OCI-LY7 (cell line): Measurements from ENCODE around the gene PPP6C. TPM values are rescaled to one million over a fixed set of nuclear protein-coding genes. Genes with fewer than 3 reads are reported as not detected.
A peak's percentile ranks its signal among the peaks of the same experiment; 100 is the strongest.

ENCODE experiments used
- BruUV-seq: library from RNA; stranded (reverse); fragments of 400-500 nt; replicated peaks from 2 replicates; lab custom pipeline; 2021; lab: Mats Ljungman, UMichigan
- CTCF ChIA-PET: fragments of 300-600 bp; sonication (Branson Sonifier 250); formaldehyde crosslinking; loops from one replicate; lab custom pipeline; 2022; ENCODE audit warnings: antibody characterized with exemption; ENCODE audit not compliant: unreplicated experiment; lab: Charles Lee
- POLR2A ChIA-PET: fragments of 300-600 bp; sonication (Branson Sonifier 250); formaldehyde crosslinking; loops from one replicate; lab custom pipeline; 2022; ENCODE audit warnings: antibody characterized with exemption; lab: Charles Lee
- DNase-seq: peaks from one replicate; pipeline ENCODE4 v3.0.0-alpha.2; 2015; ENCODE audit warnings: low spot score
- H2AFZ ChIP-seq: fragments of 200-600 bp; sonication (generic), shearing (Covaris generic); 2 replicates; pipeline ENCODE4 v1.6.1; 2014; ENCODE audit warnings: mild to moderate bottlenecking, antibody characterized with exemption, low read length, moderate library complexity
- H3K27ac ChIP-seq: fragments of 200-600 bp; sonication (generic); 2 replicates; pipeline ENCODE4 v1.5.1; 2014; ENCODE audit warnings: mixed run types, low read depth, mild to moderate bottlenecking, moderate library complexity, low read length, inconsistent platforms; ENCODE audit not compliant: poor library complexity, severe bottlenecking
- H3K36me3 ChIP-seq: fragments of 200-600 bp; sonication (generic); 2 replicates; pipeline ENCODE4 v1.6.1; 2014; ENCODE audit warnings: mild to moderate bottlenecking, antibody characterized with exemption, low read length, moderate library complexity, mixed read lengths; ENCODE audit not compliant: insufficient read depth
- H3K4me1 ChIP-seq: fragments of 200-600 bp; sonication (generic); 2 replicates; pipeline ENCODE4 v1.5.1; 2014; ENCODE audit warnings: mild to moderate bottlenecking, low read length; ENCODE audit not compliant: insufficient read depth, poor library complexity, severe bottlenecking
- H3K4me2 ChIP-seq: fragments of 200-600 bp; sonication (generic); 2 replicates; pipeline ENCODE4 v1.6.1; 2014; ENCODE audit warnings: mild to moderate bottlenecking, low read length
- H3K4me3 ChIP-seq: fragments of 200-600 bp; sonication (generic); 2 replicates; pipeline ENCODE4 v1.5.1; 2014; ENCODE audit warnings: mild to moderate bottlenecking, low read depth, low read length; ENCODE audit not compliant: poor library complexity, severe bottlenecking
- H3K79me2 ChIP-seq: fragments of 200-600 bp; sonication (generic); 2 replicates; pipeline ENCODE4 v1.6.1; 2016; ENCODE audit warnings: low read depth, mild to moderate bottlenecking, low read length, moderate library complexity, mixed read lengths; ENCODE audit not compliant: insufficient read depth
- H3K9me2 ChIP-seq: fragments of 200-600 bp; sonication (generic); 2 replicates; pipeline ENCODE4 v1.6.1; 2016; ENCODE audit warnings: mild to moderate bottlenecking, low read length, mixed read lengths; ENCODE audit not compliant: insufficient read depth
- H3K9me3 ChIP-seq: fragments of 200-600 bp; sonication (generic); 2 replicates; pipeline ENCODE4 v1.6.1; 2014; ENCODE audit warnings: mild to moderate bottlenecking, mixed run types, low read length, mixed read lengths
- H4K20me1 ChIP-seq: fragments of 200-600 bp; sonication (generic); 2 replicates; pipeline ENCODE4 v1.6.1; 2014; ENCODE audit warnings: mild to moderate bottlenecking, antibody characterized with exemption, low read length, moderate library complexity, mixed read lengths; ENCODE audit not compliant: insufficient read depth
- EZH2phosphoT487 ChIP-seq: fragments of 200-600 bp; sonication (generic); IDR thresholded peaks from 2 replicates; pipeline ENCODE4 v1.6.1; 2018; ENCODE audit warnings: low read depth, borderline replicate concordance, mild to moderate bottlenecking, mixed run types, antibody characterized with exemption, low read length, moderate library complexity, mixed read lengths
- intact Hi-C: fragments of 100-400 bp; cut with micrococcal nuclease; formaldehyde crosslinking; loops from one replicate; pipeline ENCODE4 v1.10.0; 2022; ENCODE audit not compliant: unreplicated experiment
- total RNA-seq, 2 experiments: library from RNA; depleted of rRNA in 1 of 2; stranded (reverse); fragments of >200 nt in 1 of 2; shearing (Covaris generic) in 1 of 2; gene quantifications; 2 replicates each; pipeline ENCODE4 v1.2.3, GENCODE V29; 2014 to 2022
- TF ChIP-seq, protein P1 (sequence below): fragments of 200-600 bp; sonication (generic); conservative IDR thresholded peaks from 2 replicates; pipeline ENCODE4 v1.5.1; 2014; ENCODE audit warnings: mild to moderate bottlenecking, antibody characterized with exemption, low read length, moderate library complexity, mixed read lengths

Gene PPP6C
- total RNA-seq, 2 experiments from 2014 or later: 21.4 to 55.1 TPM

DNA sequence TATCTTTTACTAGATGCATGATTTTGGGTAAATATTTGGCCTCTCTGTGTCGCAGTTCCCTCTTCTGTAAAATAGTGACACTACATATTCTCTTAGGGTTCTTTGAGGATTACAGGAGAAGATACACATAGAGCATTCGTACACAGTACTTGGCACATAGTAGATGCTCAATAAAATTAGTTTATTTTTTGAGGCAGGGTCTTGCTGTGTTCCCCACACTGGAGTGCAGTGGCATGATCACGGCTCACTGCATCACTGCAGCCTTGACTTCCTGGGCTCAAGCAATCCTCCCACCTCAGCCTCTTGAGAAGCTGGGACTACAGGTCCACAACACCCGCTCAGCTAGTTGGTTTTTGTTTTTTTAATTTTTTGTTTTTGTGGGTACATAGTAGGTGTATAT, 47.9 kb downstream of the PPP6C start:
- H4K20me1 ChIP-seq: peaks cover 8% of the 10 kb centered on the region; the same call in 1 of the 2 replicates
- no peaks in the 10 kb centered on the region for H3K9me2 ChIP-seq
- peaks cover 21% of the 10 kb centered on the region; the same call in 1 of the 2 replicates for H3K79me2 ChIP-seq
- H3K4me3 ChIP-seq: peak overlapping the region; percentile 82
- H3K27ac ChIP-seq: no peak overlapping the region
- no peak overlapping the region for H2AFZ ChIP-seq
- CTCF ChIA-PET: no interaction called here
- H3K36me3 ChIP-seq: peaks cover 25% of the 10 kb centered on the region
- BruUV-seq: TSS peak; percentile 51
- intact Hi-C loops: loop anchor here (2.0 kb wide), 2 partner anchors 271 to 371 kb away; partner anchors contain the start of gene NR6A1
- POLR2A ChIA-PET: interaction anchor here (0.5 to 1.1 kb wide), 4 partner anchors 12 to 1346 kb away, joined by 3 to 4 read pairs (median 4); partner anchors contain the start of gene MAPKAP1
- peak overlapping the region; percentile 99 for H3K4me2 ChIP-seq
- no peaks in the 10 kb centered on the region for H3K9me3 ChIP-seq
- DNase-seq: no peak
- TF ChIP-seq EZH2phosphoT487: no peak
- TF ChIP-seq, protein P1, sequence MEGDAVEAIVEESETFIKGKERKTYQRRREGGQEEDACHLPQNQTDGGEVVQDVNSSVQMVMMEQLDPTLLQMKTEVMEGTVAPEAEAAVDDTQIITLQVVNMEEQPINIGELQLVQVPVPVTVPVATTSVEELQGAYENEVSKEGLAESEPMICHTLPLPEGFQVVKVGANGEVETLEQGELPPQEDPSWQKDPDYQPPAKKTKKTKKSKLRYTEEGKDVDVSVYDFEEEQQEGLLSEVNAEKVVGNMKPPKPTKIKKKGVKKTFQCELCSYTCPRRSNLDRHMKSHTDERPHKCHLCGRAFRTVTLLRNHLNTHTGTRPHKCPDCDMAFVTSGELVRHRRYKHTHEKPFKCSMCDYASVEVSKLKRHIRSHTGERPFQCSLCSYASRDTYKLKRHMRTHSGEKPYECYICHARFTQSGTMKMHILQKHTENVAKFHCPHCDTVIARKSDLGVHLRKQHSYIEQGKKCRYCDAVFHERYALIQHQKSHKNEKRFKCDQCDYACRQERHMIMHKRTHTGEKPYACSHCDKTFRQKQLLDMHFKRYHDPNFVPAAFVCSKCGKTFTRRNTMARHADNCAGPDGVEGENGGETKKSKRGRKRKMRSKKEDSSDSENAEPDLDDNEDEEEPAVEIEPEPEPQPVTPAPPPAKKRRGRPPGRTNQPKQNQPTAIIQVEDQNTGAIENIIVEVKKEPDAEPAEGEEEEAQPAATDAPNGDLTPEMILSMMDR: no peak
- peaks cover 22% of the 10 kb centered on the region for H3K4me1 ChIP-seq

DNA sequence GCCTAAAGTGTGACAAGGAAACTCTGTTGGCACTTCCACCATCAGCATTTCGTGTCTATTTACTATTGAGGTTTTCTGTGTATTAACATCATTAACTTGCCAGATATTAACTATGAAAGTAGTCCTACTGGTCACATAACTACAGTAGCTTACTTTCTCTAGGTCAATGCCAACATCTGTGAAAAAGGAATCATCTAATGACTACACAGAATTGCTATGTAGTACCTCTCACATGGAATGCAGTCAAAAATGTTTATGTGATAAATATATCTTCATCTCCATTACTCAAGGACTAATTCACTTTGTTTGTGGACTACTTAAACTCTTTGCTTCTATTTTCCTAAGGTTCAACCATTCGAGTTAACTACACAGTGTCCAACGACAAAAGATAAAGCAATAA, 48.4 kb downstream of the PPP6C start:
- no peak overlapping the region for H2AFZ ChIP-seq
- H3K27ac ChIP-seq: no peak overlapping the region
- no peaks in the 10 kb centered on the region for H3K9me3 ChIP-seq
- peaks cover 21% of the 10 kb centered on the region; the same call in 1 of the 2 replicates for H3K79me2 ChIP-seq
- peaks cover 8% of the 10 kb centered on the region; the same call in 1 of the 2 replicates for H4K20me1 ChIP-seq
- intact Hi-C loops: no loop called here
- H3K36me3 ChIP-seq: peaks cover 25% of the 10 kb centered on the region
- H3K4me2 ChIP-seq: peak overlapping the region; percentile 99
- peaks cover 22% of the 10 kb centered on the region for H3K4me1 ChIP-seq
- POLR2A ChIA-PET: interaction anchor here (0.5 to 1.1 kb wide), 2 partner anchors 13 to 1347 kb away, joined by 3 to 4 read pairs; no protein-coding TSS in a partner anchor
- TF ChIP-seq EZH2phosphoT487: no peak
- TF ChIP-seq, protein P1: no peak
- CTCF ChIA-PET: no interaction called here
- DNase-seq: no peak
- no TSS peak for BruUV-seq
- no peaks in the 10 kb centered on the region for H3K9me2 ChIP-seq
- no peak overlapping the region for H3K4me3 ChIP-seq

DNA sequence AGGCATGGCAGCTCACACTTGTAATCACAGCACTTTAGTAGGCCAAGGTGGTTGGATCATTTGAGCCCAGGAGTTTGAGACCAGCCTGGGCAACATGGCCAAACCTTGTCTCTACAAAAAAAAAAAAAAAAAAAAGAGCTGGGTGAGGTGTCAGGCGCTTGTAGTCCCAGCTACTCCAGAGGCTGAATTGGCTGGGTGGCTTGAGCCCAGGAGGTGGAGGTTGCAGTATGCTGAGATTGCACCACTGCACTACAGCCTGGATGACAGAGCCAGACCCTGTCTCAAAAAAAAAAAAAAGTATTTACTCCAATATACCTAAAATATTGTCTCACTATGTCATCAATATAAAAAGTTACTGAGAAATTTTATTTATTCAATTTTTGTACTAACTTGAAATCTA, 49.0 kb downstream of the PPP6C start:
- H2AFZ ChIP-seq: no peak overlapping the region
- H3K36me3 ChIP-seq: peaks cover 30% of the 10 kb centered on the region
- H3K4me1 ChIP-seq: peaks cover 22% of the 10 kb centered on the region
- H3K27ac ChIP-seq: no peak overlapping the region
- peaks cover 8% of the 10 kb centered on the region; the same call in 1 of the 2 replicates for H4K20me1 ChIP-seq
- POLR2A ChIA-PET: no interaction called here
- DNase-seq: no peak
- H3K9me3 ChIP-seq: no peaks in the 10 kb centered on the region
- intact Hi-C loops: no loop called here
- BruUV-seq: no TSS peak
- H3K9me2 ChIP-seq: no peaks in the 10 kb centered on the region
- H3K79me2 ChIP-seq: peaks cover 24% of the 10 kb centered on the region; the same call in 1 of the 2 replicates
- H3K4me3 ChIP-seq: no peak overlapping the region
- TF ChIP-seq EZH2phosphoT487: no peak
- TF ChIP-seq, protein P1: no peak
- no peak overlapping the region for H3K4me2 ChIP-seq
- CTCF ChIA-PET: no interaction called here
